ENCODE data around the gene RIMKLB.
"Not testable (repeated sequence)": the region's sequence is repeated elsewhere in the genome, so short reads cannot be mapped to it uniquely, and the experiment has no call there.

Gene RIMKLB

DNA sequence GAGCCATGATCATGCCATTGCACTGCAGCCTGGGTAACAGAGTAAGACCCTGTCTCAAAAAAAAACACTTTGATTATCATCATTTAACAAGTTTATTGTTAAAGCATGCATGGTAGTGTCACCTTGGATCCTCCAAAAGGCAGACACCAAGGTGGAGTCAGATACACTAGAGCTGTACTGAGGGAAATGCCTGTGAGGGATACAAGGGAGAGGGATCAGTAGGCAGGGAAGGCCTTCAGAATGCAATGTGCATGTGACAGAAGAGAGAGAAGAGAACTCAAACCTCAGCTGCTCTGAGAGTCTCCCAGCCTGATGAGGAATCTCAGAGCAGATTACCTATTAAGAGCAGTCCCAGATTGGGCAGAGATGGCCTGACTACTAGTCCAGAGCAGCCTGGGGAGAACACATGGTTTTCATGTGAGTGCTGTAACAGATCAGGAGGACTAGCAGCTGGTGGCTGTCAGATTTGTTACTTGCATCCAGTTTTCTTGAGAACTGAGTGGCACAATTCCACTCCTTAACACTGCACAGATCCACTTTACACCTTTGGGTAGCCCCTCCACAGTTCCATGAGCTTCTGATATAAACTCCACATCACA is 86.6 kb downstream of the RIMKLB start:
- Histone ChIP-seq H3K27ac (ENCODE audit: low read depth, low read length) (no peak overlapping the region), H3F3A (ENCODE audit: insufficient read depth) (no peaks in the 10 kb centered on the region), H3K36me3 (ENCODE audit: low read length) (no peaks in the 10 kb centered on the region), H2AFZ (ENCODE audit: low read depth, low read length, severe bottlenecking) (no peak overlapping the region), H3K4me3 (ENCODE audit: insufficient read depth, low read length, poor library complexity, severe bottlenecking) (no peak overlapping the region), H3K9ac (ENCODE audit: low read length) (no peak overlapping the region), H3K9me2 (replicated peaks; ENCODE audit: insufficient read depth, low read length) (no peaks in the 10 kb centered on the region), H3K79me2 (ENCODE audit: insufficient read depth, low read length) (no peaks in the 10 kb centered on the region), H4K20me1 (ENCODE audit: low read depth, low read length) (no peaks in the 10 kb centered on the region), H3K9me3 (ENCODE audit: insufficient read depth, low read length) (no peaks in the 10 kb centered on the region), H3K4me2 (ENCODE audit: low read depth, low read length, poor library complexity, severe bottlenecking) (no peak overlapping the region), H3K27me3 (ENCODE audit: low read length) (no peaks in the 10 kb centered on the region)
- TF ChIP-seq, protein P1, sequence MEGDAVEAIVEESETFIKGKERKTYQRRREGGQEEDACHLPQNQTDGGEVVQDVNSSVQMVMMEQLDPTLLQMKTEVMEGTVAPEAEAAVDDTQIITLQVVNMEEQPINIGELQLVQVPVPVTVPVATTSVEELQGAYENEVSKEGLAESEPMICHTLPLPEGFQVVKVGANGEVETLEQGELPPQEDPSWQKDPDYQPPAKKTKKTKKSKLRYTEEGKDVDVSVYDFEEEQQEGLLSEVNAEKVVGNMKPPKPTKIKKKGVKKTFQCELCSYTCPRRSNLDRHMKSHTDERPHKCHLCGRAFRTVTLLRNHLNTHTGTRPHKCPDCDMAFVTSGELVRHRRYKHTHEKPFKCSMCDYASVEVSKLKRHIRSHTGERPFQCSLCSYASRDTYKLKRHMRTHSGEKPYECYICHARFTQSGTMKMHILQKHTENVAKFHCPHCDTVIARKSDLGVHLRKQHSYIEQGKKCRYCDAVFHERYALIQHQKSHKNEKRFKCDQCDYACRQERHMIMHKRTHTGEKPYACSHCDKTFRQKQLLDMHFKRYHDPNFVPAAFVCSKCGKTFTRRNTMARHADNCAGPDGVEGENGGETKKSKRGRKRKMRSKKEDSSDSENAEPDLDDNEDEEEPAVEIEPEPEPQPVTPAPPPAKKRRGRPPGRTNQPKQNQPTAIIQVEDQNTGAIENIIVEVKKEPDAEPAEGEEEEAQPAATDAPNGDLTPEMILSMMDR (IDR thresholded peaks at IDR 0.05; ENCODE audit: insufficient read depth, low read length, poor library complexity, severe bottlenecking): no peak
- no peak for TF ChIP-seq EZH2phosphoT487 (conservative IDR thresholded peaks at IDR 0.05; ENCODE audit: low read length)

- Histone ChIP-seq H3K4me2 (ENCODE audit: low read depth, low read length, poor library complexity, severe bottlenecking) (no peak overlapping the region), H4K20me1 (ENCODE audit: low read depth, low read length) (no peaks in the 10 kb centered on the region), H3K27ac (ENCODE audit: low read depth, low read length) (no peak overlapping the region), H3K79me2 (ENCODE audit: insufficient read depth, low read length) (no peaks in the 10 kb centered on the region), H3K9ac (ENCODE audit: low read length) (no peak overlapping the region), H2AFZ (ENCODE audit: low read depth, low read length, severe bottlenecking) (no peak overlapping the region), H3K4me3 (ENCODE audit: insufficient read depth, low read length, poor library complexity, severe bottlenecking) (no peak overlapping the region), H3K9me2 (replicated peaks; ENCODE audit: insufficient read depth, low read length) (no peaks in the 10 kb centered on the region), H3K27me3 (ENCODE audit: low read length) (no peaks in the 10 kb centered on the region), H3K36me3 (ENCODE audit: low read length) (no peaks in the 10 kb centered on the region), H3K9me3 (ENCODE audit: insufficient read depth, low read length) (no peaks in the 10 kb centered on the region), H3F3A (ENCODE audit: insufficient read depth) (no peaks in the 10 kb centered on the region)
- TF ChIP-seq EZH2phosphoT487 (conservative IDR thresholded peaks at IDR 0.05; ENCODE audit: low read length): no peak
- TF ChIP-seq, protein P1 (IDR thresholded peaks at IDR 0.05; ENCODE audit: insufficient read depth, low read length, poor library complexity, severe bottlenecking): no peak
These were observed 87.7 kb downstream of the RIMKLB start for GRCh38 chr12:8785499-8785898.

- H3K9me2 ChIP-seq (replicated peaks; ENCODE audit: insufficient read depth, low read length); H3F3A ChIP-seq (ENCODE audit: insufficient read depth); H3K4me3 ChIP-seq (ENCODE audit: insufficient read depth, low read length, poor library complexity, severe bottlenecking); H3K36me3 ChIP-seq (ENCODE audit: low read length); H3K9me3 ChIP-seq (ENCODE audit: insufficient read depth, low read length); H2AFZ ChIP-seq (ENCODE audit: low read depth, low read length, severe bottlenecking); H3K27me3 ChIP-seq (ENCODE audit: low read length); H3K9ac ChIP-seq (ENCODE audit: low read length); H4K20me1 ChIP-seq (ENCODE audit: low read depth, low read length); H3K79me2 ChIP-seq (ENCODE audit: insufficient read depth, low read length); H3K27ac ChIP-seq (ENCODE audit: low read depth, low read length); H3K4me2 ChIP-seq (ENCODE audit: low read depth, low read length, poor library complexity, severe bottlenecking): not testable (repeated sequence)
These were observed 89.4 kb downstream of the RIMKLB start for GRCh38 chr12:8787206-8787605.

- not testable (repeated sequence) for H3K79me2 ChIP-seq (ENCODE audit: insufficient read depth, low read length); H3F3A ChIP-seq (ENCODE audit: insufficient read depth); H3K9me3 ChIP-seq (ENCODE audit: insufficient read depth, low read length); H2AFZ ChIP-seq (ENCODE audit: low read depth, low read length, severe bottlenecking); H3K36me3 ChIP-seq (ENCODE audit: low read length); H3K27ac ChIP-seq (ENCODE audit: low read depth, low read length); H4K20me1 ChIP-seq (ENCODE audit: low read depth, low read length); H3K4me2 ChIP-seq (ENCODE audit: low read depth, low read length, poor library complexity, severe bottlenecking); H3K9ac ChIP-seq (ENCODE audit: low read length); H3K4me3 ChIP-seq (ENCODE audit: insufficient read depth, low read length, poor library complexity, severe bottlenecking); H3K27me3 ChIP-seq (ENCODE audit: low read length); H3K9me2 ChIP-seq (replicated peaks; ENCODE audit: insufficient read depth, low read length)
These were observed 90.9 kb downstream of the RIMKLB start for GRCh38 chr12:8788706-8789105.

GRCh38 chr12:8789341-8790013 is 91.7 kb downstream of the RIMKLB start:
- H2AFZ ChIP-seq (ENCODE audit: low read depth, low read length, severe bottlenecking); H3K36me3 ChIP-seq (ENCODE audit: low read length); H3K9me2 ChIP-seq (replicated peaks; ENCODE audit: insufficient read depth, low read length); H3K9me3 ChIP-seq (ENCODE audit: insufficient read depth, low read length); H4K20me1 ChIP-seq (ENCODE audit: low read depth, low read length); H3K79me2 ChIP-seq (ENCODE audit: insufficient read depth, low read length); H3K4me2 ChIP-seq (ENCODE audit: low read depth, low read length, poor library complexity, severe bottlenecking); H3F3A ChIP-seq (ENCODE audit: insufficient read depth); H3K27me3 ChIP-seq (ENCODE audit: low read length); H3K4me3 ChIP-seq (ENCODE audit: insufficient read depth, low read length, poor library complexity, severe bottlenecking); H3K27ac ChIP-seq (ENCODE audit: low read depth, low read length); H3K9ac ChIP-seq (ENCODE audit: low read length): not testable (repeated sequence)

DNA sequence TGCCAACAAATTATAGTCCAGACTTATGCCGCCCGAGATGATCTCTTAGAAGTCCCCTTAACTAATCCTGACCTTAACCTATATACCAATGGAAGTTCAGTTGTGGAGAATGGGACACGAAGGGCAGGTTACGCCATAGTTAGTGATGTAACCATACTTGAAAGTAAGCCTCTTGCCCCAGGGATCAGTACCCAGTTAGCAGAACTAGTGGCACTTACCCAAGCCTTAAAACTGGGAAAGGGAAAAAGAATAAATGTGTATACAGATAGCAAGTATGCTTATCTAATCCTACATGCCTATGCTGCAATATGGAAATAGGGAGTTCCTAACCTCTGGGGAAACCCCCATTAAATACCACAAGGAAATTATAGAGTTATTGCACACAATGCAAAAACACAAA is 95.4 kb downstream of the RIMKLB start:
- not testable (repeated sequence) for H2AFZ ChIP-seq (ENCODE audit: low read depth, low read length, severe bottlenecking); H3K4me3 ChIP-seq (ENCODE audit: insufficient read depth, low read length, poor library complexity, severe bottlenecking); H3K4me2 ChIP-seq (ENCODE audit: low read depth, low read length, poor library complexity, severe bottlenecking); H4K20me1 ChIP-seq (ENCODE audit: low read depth, low read length); H3K36me3 ChIP-seq (ENCODE audit: low read length); H3K9ac ChIP-seq (ENCODE audit: low read length); H3K9me3 ChIP-seq (ENCODE audit: insufficient read depth, low read length); H3K27me3 ChIP-seq (ENCODE audit: low read length); H3K9me2 ChIP-seq (replicated peaks; ENCODE audit: insufficient read depth, low read length); H3F3A ChIP-seq (ENCODE audit: insufficient read depth); H3K79me2 ChIP-seq (ENCODE audit: insufficient read depth, low read length); H3K27ac ChIP-seq (ENCODE audit: low read depth, low read length)

All from SU-DHL-6 (cell line).